Ovary (tissue), 9 donors: Measurements from ENCODE around the gene UBE2H. TPM values are rescaled to one million over a fixed set of nuclear protein-coding genes. Genes with fewer than 3 reads are reported as not detected.
A peak's percentile ranks its signal among the peaks of the same experiment; 100 is the strongest.

ENCODE experiments used
- DNase-seq, 5 donors: peaks; one replicate each; pipeline ENCODE4 v3.0.0-alpha.2; 2019 to 2020
- H3K27ac ChIP-seq, 2 donors: fragments of 200-600 bp; one replicate each; pipeline versions ENCODE4 v1.5.1 to v1.8.0; 2019 to 2022
- H3K27me3 ChIP-seq: fragments of 200-600 bp; one replicate; pipeline ENCODE4 v1.8.0; 2022
- H3K36me3 ChIP-seq: fragments of 200-600 bp; sonication (generic); one replicate; pipeline ENCODE4 v1.5.1; 2019
- H3K4me1 ChIP-seq: one replicate; pipeline ENCODE4 v1.8.1; 2013; ENCODE audit warnings: mild to moderate bottlenecking, moderate library complexity; ENCODE audit not compliant: insufficient read depth
- H3K4me3 ChIP-seq: fragments of 200-600 bp; sonication (generic); one replicate; pipeline ENCODE4 v1.5.1; 2017
- H3K9me3 ChIP-seq, 2 donors: fragments of 200-600 bp in 1 of 2; sonication (generic) in 1 of 2; one replicate each; pipeline versions ENCODE4 v1.5.1 to v1.8.1; 2013 to 2019; ENCODE audit warnings: mild to moderate bottlenecking in 1 of 2, moderate library complexity in 1 of 2
- CTCF ChIP-seq, 3 donors: fragments of 450-650 bp in 2 of 3; fragments of 200-600 bp in 1 of 3; IDR thresholded peaks; one replicate each; pipeline versions ENCODE4 v1.5.1 to v1.8.0; 2016 to 2022; ENCODE audit warnings: antibody characterized with exemption in 3 of 3, mild to moderate bottlenecking in 1 of 3
- EP300 ChIP-seq: sonication (generic); formaldehyde crosslinking; IDR thresholded peaks from one replicate; pipeline ENCODE4 v1.6.1; 2017; ENCODE audit warnings: antibody characterized with exemption
- POLR2A ChIP-seq: fragments of 450-650 bp; IDR thresholded peaks from one replicate; pipeline ENCODE4 v1.6.1; 2017; ENCODE audit warnings: antibody characterized with exemption, mild to moderate bottlenecking, moderate library complexity
- WGBS, 3 donors: extraction: QIAGEN DNeasy Blood & Tissue Kit in 1 of 3; methylation state at CpG; one replicate each; pipeline versions ENCODE4 v1.1.5 to v1.1.7; 2013 to 2017; 5-methylcytosine and 5-hydroxymethylcytosine counted together
- intact Hi-C, 4 donors: fragments of 100-400 bp; cut with DNase I; formaldehyde crosslinking; loops; one replicate each; pipeline versions ENCODE4 v1.11.0 to v1.15.1; 2022 to 2023
- polyA plus RNA-seq, 2 donors: library from polyadenylated mRNA; stranded (reverse); fragments of 200-250 nt in 1 of 2; fragments of 350-450 nt in 1 of 2; fragmentation: Illumina TruSeq in 1 of 2; extraction: RNeasy Lipid Tissue Mini Kit (QIAGEN cat#74804) in 1 of 2; gene quantifications; one replicate each; pipeline ENCODE4 v1.2.3, GENCODE V29; 2013 to 2014
- total RNA-seq, 7 donors: library from RNA; depleted of rRNA in 2 of 7; stranded (reverse); fragments of >200 nt in 2 of 7; fragmentation: NEBNext Ultra II Directional in 3 of 7; extraction: Animal tissue kit (Norgen Biotek cat#: 25700) in 3 of 7; gene quantifications; one replicate each; pipeline versions ENCODE4 v1.1.0 to v1.2.4, GENCODE V29; 2016 to 2023
- donor health status: DM: no; HTN: no; CAD: no; lungs with moderate emphysema.
- donor health status: DM: no; HTN: no; CAD: no.
- donor health status: Bipolar disorder and iron deficiency.
- donor health status: DM: yes; HTN: yes; CAD: no.
- donor health status: DM: no; HTN: no; CAD: no.
- donor health status: DM: yes; HTN: yes; CAD: no.

The UBE2H gene
- total and polyA plus RNA-seq, 9 donors, result 38.1 to 149 (median 64.7) TPM

- no peaks in the 10 kb centered on the region for H3K9me3 ChIP-seq
- TF ChIP-seq EP300 (no peak), POLR2A (no peak), CTCF (IDR thresholded peaks at IDR 0.05) (no peak)
- intact Hi-C loops, result no loop called here
- no peaks in the 10 kb centered on the region for H3K36me3 ChIP-seq
- 83 to 87% (median 86%) methylated on average over 12 of the region's 12 CpGs for WGBS, 3 donors
- no peaks in the 10 kb centered on the region for H3K27me3 ChIP-seq
- no peak for DNase-seq
- peaks cover 12% of the 10 kb centered on the region for H3K4me1 ChIP-seq
- no peak overlapping the region for H3K27ac ChIP-seq
- no peak overlapping the region for H3K4me3 ChIP-seq
These were observed 109.3 kb downstream of the UBE2H start for GRCh38 chr7:129843365-129843898.

DNA sequence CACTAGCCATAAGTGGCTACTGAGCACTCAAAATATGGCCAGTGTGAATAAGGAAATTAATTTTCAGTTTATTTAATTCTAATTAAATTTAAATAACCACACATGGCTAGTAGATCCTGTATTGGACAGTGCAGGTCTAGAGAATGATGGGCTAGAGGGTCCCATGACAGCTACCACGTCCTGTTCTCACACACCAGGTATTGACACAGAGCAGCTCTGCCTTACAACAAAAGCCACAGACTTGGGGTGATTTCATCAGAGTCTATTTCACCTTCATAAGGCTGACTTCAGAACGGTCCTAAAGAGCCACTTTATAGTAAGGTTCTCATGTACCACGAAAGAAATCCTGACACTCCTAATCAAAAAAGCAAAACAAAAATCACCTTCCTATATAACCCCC is 111.3 kb downstream of the UBE2H start:
- peaks cover 12% of the 10 kb centered on the region for H3K4me1 ChIP-seq
- no peak for DNase-seq
- no peaks in the 10 kb centered on the region for H3K27me3 ChIP-seq
- H3K36me3 ChIP-seq, result no peaks in the 10 kb centered on the region
- TF ChIP-seq CTCF (IDR thresholded peaks at IDR 0.05), result no peak
- no peak for TF ChIP-seq EP300
- no peak for TF ChIP-seq POLR2A
- H3K9me3 ChIP-seq, result no peaks in the 10 kb centered on the region
- 85 to 93% (median 90%) methylated on average over 3 of the region's 3 CpGs for WGBS, 3 donors
- H3K4me3 ChIP-seq, result no peak overlapping the region
- intact Hi-C loops, result no loop called here
- peak overlapping the region in 1 of 2 donors; percentile 10 for H3K27ac ChIP-seq

DNA sequence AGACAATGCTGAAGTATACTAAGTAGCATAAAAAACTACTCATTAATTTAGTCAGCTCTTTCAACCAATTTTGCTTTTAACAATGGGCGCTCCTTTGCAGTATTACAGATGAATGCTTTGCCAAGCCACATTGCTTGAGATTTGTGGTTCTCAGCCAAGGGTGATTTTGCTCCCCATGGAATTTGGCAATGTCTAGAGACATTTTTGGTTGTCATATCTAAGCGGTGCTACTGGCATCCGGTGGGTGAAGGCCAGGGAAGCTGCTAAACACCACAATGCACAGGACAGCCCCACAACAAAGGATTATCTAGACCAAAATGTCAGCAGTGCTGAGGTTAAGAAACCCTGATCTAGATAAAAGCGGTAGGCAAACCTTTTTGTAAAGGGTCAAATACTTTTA is 112.0 kb downstream of the UBE2H start:
- DNase-seq, result no peak
- 20 to 41% (median 29%) methylated on average over 4 of the region's 4 CpGs for WGBS, 3 donors
- intact Hi-C loops, result no loop called here
- peak overlapping the region in 1 of 2 donors; percentile 10 for H3K27ac ChIP-seq
- H3K4me3 ChIP-seq, result no peak overlapping the region
- no peaks in the 10 kb centered on the region for H3K9me3 ChIP-seq
- no peaks in the 10 kb centered on the region for H3K36me3 ChIP-seq
- no peaks in the 10 kb centered on the region for H3K27me3 ChIP-seq
- TF ChIP-seq CTCF (IDR thresholded peaks at IDR 0.05), result no peak
- no peak for TF ChIP-seq EP300
- TF ChIP-seq POLR2A, result no peak
- peaks cover 12% of the 10 kb centered on the region for H3K4me1 ChIP-seq

DNA sequence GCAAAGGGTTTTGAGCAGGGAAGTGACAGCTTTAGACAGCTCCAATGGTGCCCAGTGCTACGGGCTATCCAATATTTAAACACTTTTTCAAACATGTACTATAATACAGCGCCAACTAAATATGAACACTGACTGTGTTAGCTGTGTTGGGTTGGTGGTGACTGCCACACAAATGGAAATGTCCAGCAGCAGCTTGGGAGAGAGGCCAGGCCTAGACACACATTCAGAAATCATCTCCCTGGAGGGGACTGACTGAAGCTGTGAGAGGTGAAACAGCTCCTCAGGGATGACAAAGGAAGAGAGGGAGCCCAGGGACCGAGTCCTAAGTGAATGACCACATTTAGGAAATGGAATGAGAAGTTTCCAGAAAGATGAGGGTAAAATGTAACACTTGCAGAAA is 115.8 kb downstream of the UBE2H start:
- no peak overlapping the region for H3K4me3 ChIP-seq
- intact Hi-C loops, result no loop called here
- H3K9me3 ChIP-seq, result no peaks in the 10 kb centered on the region
- H3K4me1 ChIP-seq, result peaks cover 12% of the 10 kb centered on the region
- DNase-seq, result no peak
- TF ChIP-seq POLR2A, result no peak
- TF ChIP-seq EP300, result no peak
- no peak for TF ChIP-seq CTCF (IDR thresholded peaks at IDR 0.05)
- WGBS, 3 donors, result 87 to 93% (median 89%) methylated on average over 3 of the region's 3 CpGs
- no peak overlapping the region for H3K27ac ChIP-seq
- H3K36me3 ChIP-seq, result no peaks in the 10 kb centered on the region
- H3K27me3 ChIP-seq, result no peaks in the 10 kb centered on the region
